Testis (tissue), 3 donors: Measurements from ENCODE around the gene ELOA. TPM values are rescaled to one million over a fixed set of nuclear protein-coding genes. Genes with fewer than 3 reads are reported as not detected.

ENCODE experiments used
- DNase-seq: peaks from one replicate; pipeline ENCODE4 v3.0.0-alpha.2; 2019
- H3K27ac ChIP-seq, 2 donors: fragments of 200-600 bp; sonication (generic); one replicate each; pipeline ENCODE4 v1.5.1; 2019
- H3K27me3 ChIP-seq: fragments of 200-600 bp; sonication (generic); one replicate; pipeline ENCODE4 v1.5.1; 2019
- H3K36me3 ChIP-seq: fragments of 200-600 bp; sonication (generic); one replicate; pipeline ENCODE4 v1.5.1; 2017; ENCODE audit warnings: low read depth; ENCODE audit errors: missing control alignments
- H3K4me1 ChIP-seq: fragments of 200-600 bp; sonication (generic); one replicate; pipeline ENCODE4 v1.5.1; 2019
- H3K4me3 ChIP-seq, 2 donors: fragments of 200-600 bp; sonication (generic); one replicate each; pipeline ENCODE4 v1.5.1; 2017 to 2019
- H3K9me3 ChIP-seq: fragments of 200-600 bp; sonication (generic); one replicate; pipeline ENCODE4 v1.5.1; 2017
- CTCF ChIP-seq, 3 experiments: fragments of 450-650 bp in 2 of 3; fragments of 200-600 bp in 1 of 3; sonication (generic) in 1 of 3; IDR thresholded peaks; one replicate each; pipeline ENCODE4 v1.5.1; 2016 to 2019; ENCODE audit warnings: antibody characterized with exemption in 3 of 3, mild to moderate bottlenecking in 2 of 3, moderate library complexity in 1 of 3
- POLR2A ChIP-seq: fragments of 450-650 bp; IDR thresholded peaks from one replicate; pipeline ENCODE4 v1.6.1; 2017; ENCODE audit warnings: antibody characterized with exemption, mild to moderate bottlenecking, moderate library complexity
- WGBS, 2 donors: methylation state at CpG; one replicate each; pipeline ENCODE4 v1.1.5; 2018; 5-methylcytosine and 5-hydroxymethylcytosine counted together
- intact Hi-C: fragments of 100-400 bp; cut with DNase I; formaldehyde crosslinking; loops from one replicate; pipeline ENCODE4 v1.15.1; 2023; ENCODE audit warnings: low total_unique reads
- polyA plus RNA-seq: library from polyadenylated mRNA; stranded (reverse); fragments of 350-450 nt; fragmentation: Illumina TruSeq; extraction: RNeasy Lipid Tissue Mini Kit (QIAGEN cat#74804); gene quantifications from one replicate; pipeline ENCODE4 v1.2.3, GENCODE V29; 2014; ENCODE audit warnings: low read depth, low replicate concordance; ENCODE audit not compliant: insufficient read depth
- total RNA-seq, 2 donors: library from RNA; depleted of rRNA; stranded (reverse); fragments of >200 nt; gene quantifications; one replicate each; pipeline ENCODE4 v1.2.3, GENCODE V29; 2016

The ELOA gene
- total and polyA plus RNA-seq, 3 donors from 2014 or later = 38.7 to 51.3 (median 41.9) TPM

GRCh38 chr1:23787701-23788100 lies 44.4 kb downstream of the ELOA start:
- intact Hi-C loops = no loop called here
- Histone ChIP-seq H3K9me3 (no peaks in the 10 kb centered on the region), H3K4me1 (peaks cover 12% of the 10 kb centered on the region), H3K36me3 (no peaks in the 10 kb centered on the region), H3K27ac (no peak overlapping the region), H3K4me3 (no peak overlapping the region), H3K27me3 (no peaks in the 10 kb centered on the region)
- WGBS, 2 donors = 90 to 98% methylated on average over 3 of the region's 3 CpGs
- no peak for DNase-seq
- TF ChIP-seq POLR2A (no peak), CTCF (IDR thresholded peaks at IDR 0.05) (no peak)

- DNase-seq = no peak
- intact Hi-C loops = no loop called here
- H3K9me3 ChIP-seq = no peaks in the 10 kb centered on the region
- TF ChIP-seq CTCF (IDR thresholded peaks at IDR 0.05) = no peak
- H3K4me3 ChIP-seq = no peak overlapping the region
- WGBS, 2 donors = 97 to 98% methylated on average over 3 of the region's 3 CpGs
- peaks cover 12% of the 10 kb centered on the region for H3K4me1 ChIP-seq
- no peaks in the 10 kb centered on the region for H3K27me3 ChIP-seq
- H3K27ac ChIP-seq = no peak overlapping the region
- no peaks in the 10 kb centered on the region for H3K36me3 ChIP-seq
These were observed 45.4 kb downstream of the ELOA start for GRCh38 chr1:23788695-23789094.

- Histone ChIP-seq H3K4me1 (peaks cover 12% of the 10 kb centered on the region), H3K4me3 (peak within 1 kb of the TSS; percentile 66 to 80), H3K36me3 (no peaks in the 10 kb centered on the region), H3K27me3 (no peaks in the 10 kb centered on the region), H3K9me3 (no peaks in the 10 kb centered on the region), H3K27ac (peak within 1 kb of the TSS in 1 of 2 donors; percentile 51)
- intact Hi-C loops = no loop called here
- TF ChIP-seq POLR2A (no peak), CTCF (IDR thresholded peaks at IDR 0.05) (no peak)
- DNase-seq = peak; percentile 97
- WGBS, 2 donors = 1 to 2% methylated on average over 21 to 47 of the region's 47 CpGs
These were observed 47.6 kb downstream of the ELOA start, which contains the start of gene LYPLA2 for GRCh38 chr1:23790696-23791515. TSS of gene LYPLA2 (plus strand) at chr1:23791145. CDS start at chr1:23792683, 1,538 bp downstream.

- no peak for DNase-seq
- WGBS, 2 donors = 0 to 1% methylated on average over 14 to 15 of the region's 15 CpGs
- no peaks in the 10 kb centered on the region for H3K27me3 ChIP-seq
- no peaks in the 10 kb centered on the region for H3K36me3 ChIP-seq
- peak overlapping the region in 1 of 2 donors; percentile 51 for H3K27ac ChIP-seq
- H3K4me1 ChIP-seq = peaks cover 12% of the 10 kb centered on the region
- intact Hi-C loops = no loop called here
- TF ChIP-seq CTCF (IDR thresholded peaks at IDR 0.05) = no peak
- H3K4me3 ChIP-seq = peak overlapping the region; percentile 66 to 80
- no peaks in the 10 kb centered on the region for H3K9me3 ChIP-seq
These were observed 48.3 kb downstream of the ELOA start for GRCh38 chr1:23791516-23792047.
